ENCODE measurements around the gene TLE4.

Gene TLE4

GRCh38 chr9:79667120-79667519 is 95.4 kb downstream of the TLE4 start:
- no peak for DNase-seq

- no peak for DNase-seq
Observed at GRCh38 chr9:79667817-79668436, 96.2 kb downstream of the TLE4 start.

DNA sequence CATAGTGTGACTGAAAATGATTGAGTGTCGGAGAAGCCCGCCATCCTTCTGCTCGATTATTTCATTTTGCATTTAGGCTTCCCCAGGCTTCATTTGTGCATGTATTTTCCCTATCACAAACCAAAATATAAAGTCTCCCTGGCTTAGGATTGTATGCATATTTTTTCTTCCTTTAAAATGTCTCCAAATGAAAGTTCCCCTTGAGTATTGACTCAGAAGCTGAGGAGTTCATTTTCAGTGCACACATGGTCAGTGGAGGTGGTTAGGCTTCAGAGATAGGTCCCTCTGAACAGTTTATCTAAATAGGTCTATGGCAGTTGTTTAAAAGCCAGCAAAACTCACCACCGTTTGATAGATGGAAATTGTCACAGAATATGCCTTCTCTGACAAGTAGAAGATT is 97.2 kb downstream of the TLE4 start:
- no peak for DNase-seq

GRCh38 chr9:79670269-79670961 is 98.7 kb downstream of the TLE4 start:
- DNase-seq, result no peak

DNA sequence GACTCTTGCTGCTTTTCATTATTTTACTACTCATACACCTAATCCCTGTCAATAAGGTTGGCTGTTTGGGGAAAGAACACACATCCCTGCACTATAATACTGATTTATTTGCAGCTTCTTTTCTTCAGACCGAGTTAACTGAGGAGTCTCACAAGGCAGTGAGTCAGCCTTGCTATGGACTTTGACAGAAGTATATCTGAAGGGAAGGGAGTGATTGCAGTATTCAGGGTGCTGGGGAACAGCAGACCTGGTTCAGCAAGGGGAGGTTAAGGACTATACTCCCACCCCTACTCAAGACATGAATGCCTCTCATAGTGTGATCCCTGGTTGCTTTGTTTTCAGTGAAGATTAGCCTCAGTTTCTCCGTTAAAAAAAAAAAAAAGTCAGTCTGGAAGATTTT is 99.8 kb downstream of the TLE4 start:
- no peak for DNase-seq

DNA sequence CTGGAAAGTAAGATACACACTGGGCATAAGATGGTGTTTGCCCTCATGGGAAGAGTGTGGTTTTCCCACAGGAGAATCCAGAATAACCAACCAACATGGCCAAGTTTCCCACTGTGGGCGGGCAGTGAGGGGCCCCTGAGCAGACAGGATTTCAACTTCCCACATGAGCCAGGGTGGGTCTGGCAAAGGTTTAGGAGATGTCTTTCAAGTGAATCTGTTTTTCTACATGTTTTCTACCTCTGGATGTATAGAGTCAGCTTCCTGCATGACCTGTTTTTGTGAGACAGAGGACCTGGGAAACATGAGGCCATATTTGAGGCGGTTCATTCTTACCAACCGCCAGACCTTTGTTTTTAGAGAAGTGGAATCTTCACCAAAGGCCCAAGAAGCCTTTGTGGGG is 100.5 kb downstream of the TLE4 start:
- no peak for DNase-seq

GRCh38 chr9:79672891-79673290 is 101.1 kb downstream of the TLE4 start:
- no peak for DNase-seq

GRCh38 chr9:79673614-79674013 is 101.8 kb downstream of the TLE4 start:
- DNase-seq, result no peak

- no peak for DNase-seq
Observed at GRCh38 chr9:79674052-79674777, 102.5 kb downstream of the TLE4 start.

- no peak for DNase-seq
Observed at GRCh38 chr9:79681576-79681975, 109.8 kb downstream of the TLE4 start.

DNA sequence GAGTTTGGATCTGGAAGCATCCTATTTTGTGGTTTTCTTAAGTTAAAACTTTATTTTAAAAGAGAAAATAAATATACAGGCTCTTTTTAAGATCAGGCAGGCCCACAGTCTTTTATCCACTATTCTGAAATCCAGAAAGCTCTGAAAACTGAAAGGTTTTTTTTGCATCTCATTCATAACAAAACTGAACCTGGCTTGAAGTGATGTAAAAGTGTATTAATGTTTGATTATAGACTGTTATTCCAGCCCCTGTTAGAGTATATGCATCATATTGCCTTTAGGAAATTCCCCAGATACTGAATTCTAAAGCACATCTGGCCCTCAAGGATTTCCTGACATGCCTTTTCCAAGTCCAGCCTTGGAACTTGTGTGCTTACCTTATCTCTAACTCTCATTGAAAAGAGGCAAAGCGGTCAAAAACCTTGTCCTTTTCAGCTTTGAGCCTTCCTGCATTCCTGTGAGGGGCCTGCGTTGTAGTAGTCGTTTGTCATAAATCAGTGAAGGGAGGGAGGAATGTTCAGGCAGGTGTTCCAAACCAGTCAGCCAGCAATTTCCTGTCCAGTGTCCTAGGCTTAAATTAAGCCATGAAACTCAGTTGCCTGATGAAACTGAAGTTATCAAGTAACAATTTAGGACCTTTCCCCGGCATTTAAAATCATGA is 110.4 kb downstream of the TLE4 start:
- DNase-seq, result no peak

GRCh38 chr9:79684059-79684458 is 112.3 kb downstream of the TLE4 start:
- DNase-seq, result no peak

GRCh38 chr9:79684711-79685575 is 113.2 kb downstream of the TLE4 start:
- no peak for DNase-seq

GRCh38 chr9:79685577-79685976 is 113.8 kb downstream of the TLE4 start:
- DNase-seq, result no peak

GRCh38 chr9:79686381-79687130 is 114.8 kb downstream of the TLE4 start:
- DNase-seq, result no peak

- DNase-seq, result no peak
Observed at GRCh38 chr9:79687131-79687447, 115.3 kb downstream of the TLE4 start.

DNA sequence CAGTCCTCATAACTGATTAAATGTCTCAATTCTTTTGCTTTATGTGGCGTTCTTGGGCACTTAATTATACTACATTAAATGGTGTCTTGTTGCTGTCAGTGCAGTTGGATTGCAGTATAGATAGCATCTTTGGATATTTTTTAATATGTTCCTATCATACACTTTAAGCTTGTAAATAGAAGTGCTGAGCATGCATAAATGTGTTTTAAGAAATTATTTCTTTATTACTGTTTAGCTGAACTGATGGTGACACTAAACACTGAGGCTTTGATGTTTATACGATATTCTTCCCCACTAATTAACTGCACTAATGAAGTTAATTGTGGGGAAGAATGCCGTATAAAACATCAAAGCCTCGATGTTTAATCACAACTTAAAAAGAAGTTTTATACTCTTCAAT is 116.6 kb downstream of the TLE4 start:
- DNase-seq, result no peak

DNA sequence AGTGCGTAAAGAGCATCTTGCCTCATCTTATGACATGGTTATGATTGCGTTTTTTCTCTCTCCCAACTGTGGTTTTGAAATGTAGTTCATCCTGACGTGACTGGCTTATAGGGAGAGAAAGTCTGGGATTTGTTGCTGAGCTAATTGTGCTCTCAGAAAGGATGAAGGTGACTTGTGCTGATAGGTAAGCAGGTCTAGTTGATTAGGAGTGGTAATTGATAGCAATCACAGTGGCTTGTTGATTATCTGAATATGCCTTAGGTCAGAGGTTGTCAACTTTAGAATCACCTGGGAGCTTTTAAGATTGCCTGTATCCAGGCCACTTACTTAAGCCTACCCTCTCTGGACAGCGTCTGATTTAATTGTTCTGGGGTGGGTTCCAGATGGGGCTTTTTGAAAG is 117.8 kb downstream of the TLE4 start:
- DNase-seq, result no peak

DNA sequence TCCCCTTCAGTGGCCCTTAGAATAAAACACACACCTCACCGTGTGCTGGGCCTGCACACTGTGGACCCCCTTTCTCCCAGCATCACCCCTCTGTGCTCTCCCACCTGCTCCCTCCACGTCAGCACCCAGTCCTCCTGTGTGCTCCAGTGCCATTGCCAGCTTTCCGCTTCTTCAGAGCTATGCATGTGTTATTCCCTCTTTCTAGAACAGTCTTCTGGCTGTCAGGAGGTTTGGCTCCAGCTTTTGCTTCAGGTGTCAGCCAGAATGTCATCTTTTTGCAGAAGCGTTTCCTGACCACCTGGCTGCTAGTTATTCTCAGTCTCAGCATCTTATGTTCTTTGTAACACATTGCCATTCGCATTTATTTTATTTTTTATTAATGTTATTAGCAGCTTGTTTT is 119.7 kb downstream of the TLE4 start:
- DNase-seq, result no peak

GRCh38 chr9:79692857-79693571 is 121.2 kb downstream of the TLE4 start:
- no peak for DNase-seq

DNA sequence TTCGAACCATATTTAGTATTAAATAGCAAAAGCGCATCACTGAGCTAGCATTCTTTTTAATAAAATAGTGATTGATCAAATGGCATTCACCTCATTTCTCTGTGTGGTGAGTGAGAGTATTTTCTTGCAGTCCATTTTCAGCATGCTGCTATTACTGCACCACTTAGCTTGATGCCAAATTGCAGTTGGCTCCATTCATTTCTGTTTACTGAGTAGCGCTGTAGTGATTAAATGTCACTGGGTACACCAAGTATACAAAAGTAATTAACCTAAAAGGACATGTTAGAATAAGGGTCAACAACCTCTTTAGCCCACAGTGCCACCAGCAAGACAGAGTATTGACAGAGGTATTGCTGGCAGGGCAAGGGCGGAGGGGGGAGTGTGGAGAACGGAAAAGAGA is 122.0 kb downstream of the TLE4 start:
- DNase-seq, result no peak

- no peak for DNase-seq
Observed at GRCh38 chr9:79694208-79694607, 122.4 kb downstream of the TLE4 start.

All from NCI-H1048 (cell line).